ENCODE results near the gene NLRP3. TPM values are rescaled to one million over a fixed set of nuclear protein-coding genes. Genes with fewer than 3 reads are reported as not detected.
"Not testable (repeated sequence)": the region's sequence is repeated elsewhere in the genome, so short reads cannot be mapped to it uniquely, and the experiment has no call there.

Gene NLRP3
- total RNA-seq, 1 experiment from 2014 or later = 0.26 TPM

DNA sequence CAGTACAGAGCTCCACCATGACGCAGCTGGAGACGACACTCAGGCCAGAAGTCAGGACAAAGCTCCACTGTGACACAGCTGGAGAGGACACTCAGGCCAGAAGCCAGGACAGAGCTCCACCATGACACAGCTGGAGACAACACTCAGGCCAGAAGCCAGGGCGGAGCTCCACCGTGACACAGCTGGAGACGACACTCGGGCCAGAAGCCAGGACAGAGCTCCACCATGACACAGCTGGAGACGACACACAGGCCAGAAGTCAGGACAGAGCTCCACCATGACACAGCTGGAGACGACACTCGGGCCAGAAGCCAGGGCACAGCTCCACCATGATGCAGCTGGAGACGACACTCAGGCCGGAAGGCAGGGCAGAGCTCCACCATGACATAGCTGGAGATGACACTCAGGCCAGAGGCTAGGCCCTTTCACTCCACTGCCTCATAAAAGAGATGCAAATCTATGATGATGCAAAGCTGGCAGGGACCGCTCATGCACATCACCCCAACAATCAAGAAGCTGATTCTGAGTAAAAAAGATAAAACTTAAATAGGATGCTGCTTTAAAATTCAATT is 55.6 kb downstream of the NLRP3 start:
- no peaks in the 10 kb centered on the region for H3K4me1 Mint-ChIP-seq (ENCODE audit: low read depth, unreplicated experiment)
- no TSS peak for BruUV-seq (replicated peaks)
- no peaks in the 10 kb centered on the region for H3K27me3 Mint-ChIP-seq (ENCODE audit: unreplicated experiment)
- no peak overlapping the region for H3K27ac Mint-ChIP-seq (ENCODE audit: unreplicated experiment)
- intact Hi-C loops (cut with micrococcal nuclease; ENCODE audit: unreplicated experiment) = no loop called here
- no peak for DNase-seq
- CTCF ChIA-PET = no interaction called here
- no peak overlapping the region for H3K4me3 Mint-ChIP-seq (ENCODE audit: low read depth, unreplicated experiment)
- no peaks in the 10 kb centered on the region for H3K36me3 Mint-ChIP-seq (ENCODE audit: insufficient read depth, unreplicated experiment)
- H3K9me3 Mint-ChIP-seq (ENCODE audit: low read depth, unreplicated experiment) = peaks cover 20% of the 10 kb centered on the region
- TF ChIP-seq, protein P1, sequence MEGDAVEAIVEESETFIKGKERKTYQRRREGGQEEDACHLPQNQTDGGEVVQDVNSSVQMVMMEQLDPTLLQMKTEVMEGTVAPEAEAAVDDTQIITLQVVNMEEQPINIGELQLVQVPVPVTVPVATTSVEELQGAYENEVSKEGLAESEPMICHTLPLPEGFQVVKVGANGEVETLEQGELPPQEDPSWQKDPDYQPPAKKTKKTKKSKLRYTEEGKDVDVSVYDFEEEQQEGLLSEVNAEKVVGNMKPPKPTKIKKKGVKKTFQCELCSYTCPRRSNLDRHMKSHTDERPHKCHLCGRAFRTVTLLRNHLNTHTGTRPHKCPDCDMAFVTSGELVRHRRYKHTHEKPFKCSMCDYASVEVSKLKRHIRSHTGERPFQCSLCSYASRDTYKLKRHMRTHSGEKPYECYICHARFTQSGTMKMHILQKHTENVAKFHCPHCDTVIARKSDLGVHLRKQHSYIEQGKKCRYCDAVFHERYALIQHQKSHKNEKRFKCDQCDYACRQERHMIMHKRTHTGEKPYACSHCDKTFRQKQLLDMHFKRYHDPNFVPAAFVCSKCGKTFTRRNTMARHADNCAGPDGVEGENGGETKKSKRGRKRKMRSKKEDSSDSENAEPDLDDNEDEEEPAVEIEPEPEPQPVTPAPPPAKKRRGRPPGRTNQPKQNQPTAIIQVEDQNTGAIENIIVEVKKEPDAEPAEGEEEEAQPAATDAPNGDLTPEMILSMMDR (IDR thresholded peaks at IDR 0.05; ENCODE audit: unreplicated experiment) = no peak

DNA sequence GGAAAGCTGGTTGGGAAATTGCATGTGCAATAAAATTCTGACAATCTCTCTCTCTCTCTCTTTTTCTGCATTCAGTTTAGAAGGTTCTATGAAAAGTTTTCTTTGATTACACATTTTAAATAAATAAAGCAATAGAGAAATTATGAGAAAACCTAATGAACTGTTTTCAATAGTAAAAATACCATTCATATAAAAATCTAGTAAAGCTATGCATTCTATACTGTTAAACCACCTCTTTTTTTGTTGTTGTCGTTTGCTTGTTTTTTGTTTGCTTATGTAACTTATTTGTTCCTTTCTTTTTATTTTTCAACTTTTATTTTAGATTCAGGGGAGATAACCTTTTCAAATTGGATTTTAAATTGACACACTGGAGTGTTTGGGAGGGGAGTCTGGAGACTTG is 56.1 kb downstream of the NLRP3 start:
- no peaks in the 10 kb centered on the region for H3K4me1 Mint-ChIP-seq (ENCODE audit: low read depth, unreplicated experiment)
- H3K9me3 Mint-ChIP-seq (ENCODE audit: low read depth, unreplicated experiment) = peaks cover 17% of the 10 kb centered on the region
- DNase-seq = no peak
- no TSS peak for BruUV-seq (replicated peaks)
- TF ChIP-seq, protein P1 (IDR thresholded peaks at IDR 0.05; ENCODE audit: unreplicated experiment) = no peak
- no peak overlapping the region for H3K4me3 Mint-ChIP-seq (ENCODE audit: low read depth, unreplicated experiment)
- CTCF ChIA-PET = no interaction called here
- no peaks in the 10 kb centered on the region for H3K36me3 Mint-ChIP-seq (ENCODE audit: insufficient read depth, unreplicated experiment)
- intact Hi-C loops (cut with micrococcal nuclease; ENCODE audit: unreplicated experiment) = no loop called here
- no peaks in the 10 kb centered on the region for H3K27me3 Mint-ChIP-seq (ENCODE audit: unreplicated experiment)
- no peak overlapping the region for H3K27ac Mint-ChIP-seq (ENCODE audit: unreplicated experiment)

DNA sequence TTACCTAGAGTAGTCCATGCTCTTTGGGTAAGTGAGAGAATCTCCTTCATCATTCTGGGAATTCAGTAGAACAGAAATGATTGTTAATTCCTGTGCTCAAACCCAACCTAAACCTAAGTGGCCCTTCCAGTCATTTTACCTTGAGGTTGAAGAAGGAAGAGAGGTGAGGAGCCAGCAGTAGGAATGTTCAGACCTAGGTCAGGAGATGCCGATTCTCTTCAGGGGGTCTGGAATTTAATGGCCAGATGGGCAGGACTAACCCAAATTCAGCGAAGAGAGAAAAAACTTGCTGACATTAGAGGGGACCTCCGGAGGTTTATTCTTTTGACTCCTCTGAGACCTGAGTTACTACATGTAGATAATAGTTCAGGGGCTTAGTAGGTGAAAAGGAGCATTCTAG is 58.4 kb downstream of the NLRP3 start:
- Mint-ChIP-seq H3K27me3 (ENCODE audit: unreplicated experiment) (no peaks in the 10 kb centered on the region), H3K9me3 (ENCODE audit: low read depth, unreplicated experiment) (peaks cover 12% of the 10 kb centered on the region), H3K27ac (ENCODE audit: unreplicated experiment) (no peak overlapping the region), H3K36me3 (ENCODE audit: insufficient read depth, unreplicated experiment) (no peaks in the 10 kb centered on the region), H3K4me3 (ENCODE audit: low read depth, unreplicated experiment) (no peak overlapping the region), H3K4me1 (ENCODE audit: low read depth, unreplicated experiment) (no peaks in the 10 kb centered on the region)
- TF ChIP-seq, protein P1 (IDR thresholded peaks at IDR 0.05; ENCODE audit: unreplicated experiment) = no peak
- CTCF ChIA-PET = no interaction called here
- DNase-seq = no peak
- intact Hi-C loops (cut with micrococcal nuclease; ENCODE audit: unreplicated experiment) = no loop called here
- no TSS peak for BruUV-seq (replicated peaks)

DNA sequence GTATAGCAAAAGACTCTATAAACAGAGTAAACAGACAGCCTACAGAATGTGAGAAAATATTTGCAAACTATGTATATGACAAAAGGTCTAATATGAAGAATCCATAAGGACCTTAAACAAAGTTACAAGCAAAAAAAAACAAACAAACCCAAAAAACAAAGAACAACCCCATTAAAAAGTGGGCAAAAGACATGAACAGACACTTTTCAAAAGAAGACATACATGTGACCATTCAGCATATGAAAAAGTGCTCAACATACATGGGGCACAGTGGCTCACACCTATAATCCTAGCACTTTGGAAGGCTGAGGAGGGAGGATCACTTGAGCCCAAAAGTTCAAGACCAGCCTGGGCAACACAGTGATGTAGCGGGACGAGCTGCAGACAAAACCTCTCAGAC is 59.8 kb downstream of the NLRP3 start:
- intact Hi-C loops (cut with micrococcal nuclease; ENCODE audit: unreplicated experiment) = no loop called here
- Mint-ChIP-seq H3K9me3 (ENCODE audit: low read depth, unreplicated experiment) (peaks cover 12% of the 10 kb centered on the region), H3K36me3 (ENCODE audit: insufficient read depth, unreplicated experiment) (no peaks in the 10 kb centered on the region), H3K27ac (ENCODE audit: unreplicated experiment) (no peak overlapping the region), H3K4me1 (ENCODE audit: low read depth, unreplicated experiment) (no peaks in the 10 kb centered on the region), H3K4me3 (ENCODE audit: low read depth, unreplicated experiment) (no peak overlapping the region), H3K27me3 (ENCODE audit: unreplicated experiment) (no peaks in the 10 kb centered on the region)
- TF ChIP-seq, protein P1 (IDR thresholded peaks at IDR 0.05; ENCODE audit: unreplicated experiment) = no peak
- CTCF ChIA-PET = no interaction called here
- no peak for DNase-seq
- no TSS peak for BruUV-seq (replicated peaks)

DNA sequence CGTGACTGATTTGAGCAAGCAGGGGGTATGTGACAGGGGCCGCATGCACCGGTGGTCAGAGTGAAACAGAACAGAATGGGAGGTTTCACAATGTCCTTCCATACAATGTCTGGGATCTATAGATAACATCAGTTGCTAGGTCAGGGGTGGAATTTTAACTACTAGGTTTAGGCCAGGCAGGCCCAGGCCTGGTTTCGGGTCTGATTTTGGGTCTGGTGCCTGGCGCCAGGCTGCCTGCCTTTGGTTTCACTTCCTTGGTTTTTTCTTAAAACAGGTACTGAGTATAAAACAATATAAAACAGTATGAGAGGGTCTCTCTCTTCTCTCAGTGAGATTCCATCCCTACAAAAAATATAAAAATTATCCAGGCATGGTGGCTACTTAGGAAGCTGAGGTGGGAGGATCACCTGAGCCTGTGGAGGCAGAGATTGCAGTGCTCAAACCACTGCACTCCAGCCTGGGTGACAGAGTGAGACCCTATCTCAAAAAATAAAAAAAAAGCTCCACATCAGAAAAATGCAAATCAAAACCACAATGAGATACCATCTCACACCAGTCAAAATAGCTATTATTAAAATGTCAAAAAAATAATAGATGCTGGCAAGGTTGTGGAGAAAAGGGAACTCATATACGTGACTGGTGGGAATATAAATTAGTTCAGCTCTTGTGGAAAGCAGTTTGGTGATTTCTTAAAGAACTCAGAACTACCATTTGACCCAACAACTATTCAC is 60.5 kb downstream of the NLRP3 start:
- BruUV-seq (replicated peaks); H3K27me3 Mint-ChIP-seq (ENCODE audit: unreplicated experiment); DNase-seq; CTCF ChIA-PET; intact Hi-C loops (cut with micrococcal nuclease; ENCODE audit: unreplicated experiment); H3K4me1 Mint-ChIP-seq (ENCODE audit: low read depth, unreplicated experiment); H3K36me3 Mint-ChIP-seq (ENCODE audit: insufficient read depth, unreplicated experiment); H3K4me3 Mint-ChIP-seq (ENCODE audit: low read depth, unreplicated experiment); H3K27ac Mint-ChIP-seq (ENCODE audit: unreplicated experiment): not testable (repeated sequence)
- H3K9me3 Mint-ChIP-seq (ENCODE audit: low read depth, unreplicated experiment) = peaks cover 12% of the 10 kb centered on the region

Measured in Calu3 (cell line).